Mesenteric fat pad (tissue), 1 donor: ENCODE results near the gene SYT15B. TPM values are rescaled to one million over a fixed set of nuclear protein-coding genes. Genes with fewer than 3 reads are reported as not detected.
"Not testable (repeated sequence)": the region's sequence is repeated elsewhere in the genome, so short reads cannot be mapped to it uniquely, and the experiment has no call there.

Source experiments
- DNase-seq: peaks from one replicate; pipeline ENCODE4 v3.0.0-alpha.2; 2020; ENCODE audit warnings: low spot score
- long read RNA-seq: library from polyadenylated mRNA; unstranded; transcript quantifications from one replicate; pipeline ENCODE4 v2.0.0, GENCODE V29; 2020
- total RNA-seq: library from RNA; stranded (reverse); fragmentation: NEBNext Ultra II Directional; extraction: Animal tissue kit (Norgen Biotek cat#: 25700); gene quantifications from one replicate; pipeline ENCODE4 v1.2.1, GENCODE V29; 2021
- donor health status: DM: yes; HTN: yes; CAD: no.

The SYT15B gene
- 1.2 TPM for total RNA-seq
- long read RNA-seq, partial matches to known transcripts = 0 of 4 reads
- long read RNA-seq, other reads (novel, unspliced or antisense) = 4 of 4 reads

DNA sequence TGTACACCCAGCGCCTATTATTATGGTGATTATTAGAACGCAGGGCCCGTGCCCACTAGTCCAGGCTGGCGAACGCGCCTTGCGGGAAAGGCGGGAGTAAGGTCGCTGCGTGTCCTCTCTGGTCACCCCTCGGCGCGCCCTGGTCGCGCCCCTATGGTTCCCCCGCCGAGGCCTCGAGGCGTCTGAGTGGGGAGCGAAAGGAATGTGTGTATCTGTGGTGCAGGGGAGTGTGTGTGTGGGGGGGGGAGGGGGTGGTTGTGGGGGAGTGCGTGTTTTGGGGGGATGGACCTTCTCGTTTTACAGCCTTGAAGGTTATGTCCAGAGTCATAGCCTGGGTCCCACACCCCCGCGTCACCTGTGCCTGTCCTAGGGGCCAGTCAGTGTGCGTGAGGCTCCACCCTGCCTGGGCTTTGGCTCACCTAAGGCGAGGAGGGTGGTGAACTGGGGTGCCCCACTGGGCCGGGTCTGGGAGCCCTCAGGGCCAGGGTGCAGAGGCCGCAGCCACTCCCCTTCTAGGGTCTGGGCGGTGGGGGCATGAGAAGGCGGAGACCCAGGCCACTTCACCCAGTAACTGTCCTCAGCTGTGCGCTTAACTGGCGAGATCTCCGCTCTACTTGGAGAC is at the start of gene SYT15B:
Gene SYT15B (minus strand): TSS at position 39 of the 622 bp plus-strand sequence. CDS start 952 bp downstream, outside the sequence.
- not testable (repeated sequence) for DNase-seq

DNA sequence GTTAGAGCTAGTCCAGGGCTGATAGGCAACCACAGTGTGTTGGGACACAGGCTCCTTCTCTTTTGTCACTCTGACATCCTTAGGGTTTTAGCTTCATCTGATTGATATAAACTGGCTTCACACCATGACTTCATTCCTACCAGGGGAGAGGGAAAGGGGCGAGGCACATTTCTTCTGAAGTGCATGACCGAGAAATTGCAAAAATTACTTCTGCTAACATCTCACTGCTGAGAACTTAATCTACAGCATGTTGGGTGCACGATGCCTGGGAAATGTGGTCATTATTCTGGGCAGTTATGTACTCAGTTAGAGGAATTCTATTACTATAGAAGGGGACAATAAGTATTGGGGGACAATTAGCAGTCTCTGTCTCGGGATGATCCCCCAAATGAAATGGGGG is 16.2 kb upstream of the SYT15B start:
- DNase-seq = not testable (repeated sequence)

DNA sequence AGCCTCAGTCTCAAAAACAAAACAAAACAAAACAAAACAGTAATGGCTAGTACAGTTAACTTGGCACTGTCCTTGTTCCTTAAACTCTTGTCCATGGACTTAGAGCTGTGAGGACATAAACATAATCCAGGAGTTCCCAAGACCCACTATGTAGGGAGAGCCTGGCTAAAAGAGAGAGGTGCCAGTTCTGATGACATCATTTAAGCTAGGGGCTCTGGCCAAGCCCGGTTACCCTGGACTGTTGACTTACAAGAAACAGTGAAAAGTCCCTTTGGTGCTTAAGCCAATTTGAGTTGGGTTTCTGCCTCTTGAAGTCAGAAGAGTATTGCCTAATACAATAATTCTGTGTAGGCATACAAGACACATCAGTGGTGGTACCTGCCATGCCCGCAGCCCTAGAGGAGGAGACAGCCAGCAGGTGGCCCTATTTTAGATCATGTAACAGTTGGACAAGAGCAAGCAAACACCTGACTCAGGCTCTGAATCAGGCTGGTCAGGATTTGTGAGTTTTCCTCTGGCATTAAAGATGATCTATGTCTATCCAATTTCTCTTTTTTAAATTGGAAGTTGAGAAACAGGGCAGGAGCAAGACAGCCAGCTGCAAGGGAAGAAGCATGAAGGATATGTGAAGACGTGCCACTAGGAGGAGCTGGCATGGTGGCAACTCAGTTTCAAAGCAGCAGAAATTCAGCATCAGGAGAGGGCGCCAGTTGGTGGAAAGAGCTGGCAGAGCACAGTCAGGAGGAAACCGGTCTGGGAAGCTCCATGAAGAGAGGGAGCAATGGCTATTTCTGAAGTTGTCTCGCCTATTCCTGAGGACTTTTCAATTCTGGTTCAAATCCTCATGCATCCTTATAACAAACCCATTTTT is 12.2 kb upstream of the SYT15B start:
- DNase-seq = not testable (repeated sequence)

DNA sequence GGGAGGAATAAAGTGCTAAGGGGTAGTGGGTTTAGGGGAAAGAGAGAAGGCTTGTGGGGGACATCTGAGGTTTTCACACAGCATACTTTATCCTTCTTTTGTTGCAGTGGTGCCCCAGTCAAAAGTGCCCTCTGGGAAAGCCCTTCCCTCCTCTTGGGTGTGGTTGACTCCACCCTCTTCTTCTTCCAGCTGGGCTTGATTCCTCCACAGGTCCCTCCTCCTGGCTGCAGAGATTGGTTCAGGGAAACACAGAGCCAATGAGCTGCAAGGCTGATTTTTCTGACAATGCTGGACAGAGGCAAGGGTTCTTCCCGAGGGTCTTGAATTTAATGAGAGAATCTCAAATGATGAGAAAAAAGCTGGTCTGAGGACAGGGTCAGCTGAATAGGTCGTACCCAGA is 7.4 kb upstream of the SYT15B start:
- not testable (repeated sequence) for DNase-seq

DNA sequence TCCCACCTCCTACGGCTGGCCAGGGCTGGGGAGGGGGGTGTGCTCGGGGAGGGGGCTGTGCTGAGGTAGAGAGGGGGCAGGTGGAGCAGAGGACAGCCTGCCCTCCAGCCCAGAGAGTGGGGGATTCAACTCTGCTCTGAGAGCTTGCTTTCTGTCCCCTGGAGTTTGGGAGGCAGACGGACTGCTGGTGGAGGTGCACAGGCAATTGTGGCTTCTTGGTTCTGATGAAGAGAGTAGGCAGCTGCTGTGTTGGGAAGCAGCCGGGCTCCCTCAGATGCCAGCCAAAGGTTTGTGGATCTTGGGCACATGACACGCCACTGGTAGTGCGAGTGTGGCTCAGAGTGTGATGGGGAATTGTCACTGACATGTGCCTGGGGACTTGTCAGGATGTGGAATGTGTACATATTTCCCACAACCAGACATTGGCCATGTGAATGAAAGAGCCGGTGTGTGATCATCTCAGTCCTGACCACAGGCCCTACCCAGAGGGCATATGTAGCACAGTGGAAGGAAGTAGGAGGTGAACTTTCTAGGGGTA is 5.3 kb upstream of the SYT15B start:
- not testable (repeated sequence) for DNase-seq

DNA sequence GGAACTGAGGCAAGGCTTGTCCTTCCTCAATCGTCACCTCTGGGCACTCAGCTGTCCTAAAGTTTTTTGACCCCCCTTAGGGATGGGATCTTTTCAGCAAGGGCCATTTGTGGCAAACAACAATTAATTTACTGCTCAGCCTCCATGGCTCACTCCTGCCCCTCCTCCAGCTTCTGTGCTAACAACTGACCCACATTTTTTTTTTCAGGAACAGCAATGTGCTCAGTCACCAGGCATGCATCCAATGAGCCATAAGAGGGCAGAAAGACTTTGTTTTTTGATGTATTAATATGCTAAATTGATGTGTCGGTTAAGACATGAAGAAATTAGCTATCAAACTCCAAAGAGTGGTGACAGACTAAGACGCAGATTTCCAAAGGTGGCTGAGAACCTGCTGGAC is 4.7 kb upstream of the SYT15B start:
- not testable (repeated sequence) for DNase-seq

DNA sequence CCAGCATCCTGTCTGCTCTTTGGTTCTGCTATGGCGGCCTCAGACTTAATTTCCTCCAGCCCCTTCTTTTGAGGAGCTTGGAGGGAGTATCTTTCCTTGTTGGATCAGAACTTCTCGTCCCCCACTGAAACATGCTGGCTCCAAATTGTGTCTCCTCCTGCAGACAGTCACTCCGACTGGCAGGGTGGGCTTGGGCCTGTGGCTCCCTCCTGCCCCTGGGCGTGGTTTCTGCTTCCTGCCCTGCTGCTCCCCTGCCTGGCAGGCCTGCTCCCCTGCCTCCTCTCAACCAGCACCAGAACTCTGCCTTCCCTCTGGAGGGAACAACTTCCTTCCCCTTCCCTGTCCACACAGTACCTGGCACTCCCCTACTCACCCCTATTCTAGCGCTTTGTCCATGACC is 3.8 kb upstream of the SYT15B start:
- DNase-seq = not testable (repeated sequence)

DNA sequence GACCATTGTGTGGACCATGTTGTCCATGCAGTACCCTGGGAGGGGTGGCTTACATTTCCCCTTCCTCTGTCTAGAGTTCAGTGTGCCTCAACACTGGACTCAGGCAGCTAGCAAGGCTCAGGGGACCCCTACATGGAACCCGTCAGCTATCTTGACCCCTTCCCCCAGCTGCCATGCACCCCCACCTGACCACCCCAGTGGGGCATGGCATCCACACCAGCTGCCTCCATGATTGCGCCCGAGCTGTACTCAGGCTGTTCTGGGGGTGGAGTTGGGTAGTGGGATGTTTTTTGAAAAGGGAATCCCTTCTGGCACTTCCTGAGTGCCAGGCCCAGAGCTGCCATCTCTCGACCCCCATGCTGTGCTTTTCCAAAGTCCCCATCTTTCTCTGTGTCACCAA is 1.8 kb upstream of the SYT15B start:
- DNase-seq = not testable (repeated sequence)

DNA sequence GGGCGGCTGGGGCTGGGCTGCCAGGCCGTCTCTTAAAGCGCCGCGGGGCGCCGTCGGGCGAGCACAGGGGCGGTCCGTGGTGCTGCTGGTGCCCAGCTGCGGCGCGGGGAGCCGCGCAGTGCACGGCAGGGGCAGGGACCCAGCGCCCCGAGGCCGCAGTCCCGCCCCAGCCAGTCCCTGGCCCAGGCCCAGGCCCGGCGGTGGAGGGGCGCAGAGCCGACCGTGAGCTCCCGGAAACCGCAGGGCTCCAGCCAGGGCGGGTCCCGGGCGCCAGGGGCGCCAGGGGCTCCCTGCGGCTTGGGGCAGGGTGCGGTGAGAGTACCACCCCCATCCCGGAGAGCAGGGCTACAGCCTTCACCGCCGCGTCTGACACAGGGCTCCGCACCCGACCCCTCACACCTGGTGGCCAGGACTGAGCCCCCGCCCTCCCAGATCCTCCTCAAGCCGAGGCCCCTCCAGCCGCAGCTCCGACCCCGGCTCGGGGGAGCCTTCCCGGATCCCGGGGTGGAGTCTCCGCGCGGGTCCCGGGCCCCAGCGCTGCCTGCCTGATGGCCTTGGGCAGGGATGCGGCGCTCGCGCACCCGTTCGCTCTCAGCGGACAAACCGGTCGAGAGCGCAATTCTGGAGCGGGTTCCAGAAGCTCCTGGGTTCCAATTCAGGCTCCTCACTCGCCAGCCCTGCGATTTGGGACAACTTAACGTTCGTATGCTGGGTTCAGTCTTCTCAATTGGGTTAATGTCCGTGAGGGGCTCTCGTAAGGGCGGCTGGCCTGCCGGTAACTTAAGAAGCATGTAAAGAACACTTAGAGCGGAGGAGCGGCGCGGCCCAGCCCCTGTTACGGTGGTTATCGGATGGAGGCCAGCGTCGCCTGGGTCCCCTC is 478 bp downstream of the SYT15B start:
- not testable (repeated sequence) for DNase-seq

DNA sequence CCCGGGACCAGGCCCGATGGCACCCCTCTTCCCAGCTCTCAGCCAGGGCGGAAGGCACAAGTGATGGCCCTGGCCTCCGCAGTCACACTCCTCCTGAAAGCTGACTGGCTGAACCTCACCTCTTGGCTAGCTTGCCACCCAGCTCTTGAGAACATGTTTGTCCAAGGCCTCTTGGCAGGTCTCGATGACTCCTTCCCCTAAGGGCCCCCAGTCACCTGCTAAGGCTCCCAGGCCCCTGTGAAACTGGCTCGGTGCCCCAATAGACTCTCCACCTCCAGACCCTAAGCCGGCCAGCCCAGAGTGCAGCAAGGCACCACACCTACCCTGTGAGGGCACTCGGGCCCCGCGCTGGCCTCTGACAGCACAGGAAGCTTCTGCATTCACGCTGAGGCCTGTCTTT is 4.5 kb downstream of the SYT15B start:
- not testable (repeated sequence) for DNase-seq

DNA sequence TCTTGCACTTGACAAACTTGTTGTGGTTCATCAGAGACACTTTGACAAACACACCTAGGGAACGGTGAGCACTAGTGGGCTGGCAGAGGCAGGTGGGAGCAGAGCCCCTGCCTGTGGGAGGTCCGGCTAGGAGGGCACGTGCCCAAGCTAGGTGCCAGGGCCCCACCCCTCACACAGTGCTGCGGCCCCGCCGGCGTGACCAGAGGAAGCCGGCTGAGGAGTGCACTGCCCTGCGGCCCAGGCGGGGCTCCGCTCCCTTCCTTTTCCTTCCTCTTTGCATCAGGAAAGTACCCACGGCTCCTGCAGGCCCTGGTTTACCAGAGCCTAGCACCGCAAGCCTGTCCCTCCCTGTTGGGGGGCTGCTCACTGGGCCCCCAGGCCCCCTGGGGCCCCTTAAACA is 7.2 kb downstream of the SYT15B start:
- not testable (repeated sequence) for DNase-seq

DNA sequence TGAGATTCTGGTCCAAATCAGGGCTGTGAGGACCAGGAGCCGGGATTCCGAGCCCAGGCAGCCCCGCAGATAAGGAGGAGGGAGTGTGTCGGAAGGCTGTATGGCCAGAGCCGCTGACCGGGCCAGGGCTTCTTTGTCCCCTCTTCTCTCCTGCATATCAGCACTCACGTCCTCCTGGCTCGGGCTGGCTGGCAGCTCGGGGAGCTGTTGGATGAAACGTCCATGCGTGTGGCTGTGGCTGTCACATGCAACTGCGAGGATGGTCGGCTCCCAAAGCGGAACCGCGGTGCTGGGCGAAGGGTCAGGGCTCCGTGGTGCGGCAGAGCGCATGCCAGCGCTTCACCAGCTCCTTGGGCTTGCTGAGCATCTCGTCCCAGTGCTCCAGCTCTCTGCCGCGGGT is 9.5 kb downstream of the SYT15B start:
- not testable (repeated sequence) for DNase-seq

DNA sequence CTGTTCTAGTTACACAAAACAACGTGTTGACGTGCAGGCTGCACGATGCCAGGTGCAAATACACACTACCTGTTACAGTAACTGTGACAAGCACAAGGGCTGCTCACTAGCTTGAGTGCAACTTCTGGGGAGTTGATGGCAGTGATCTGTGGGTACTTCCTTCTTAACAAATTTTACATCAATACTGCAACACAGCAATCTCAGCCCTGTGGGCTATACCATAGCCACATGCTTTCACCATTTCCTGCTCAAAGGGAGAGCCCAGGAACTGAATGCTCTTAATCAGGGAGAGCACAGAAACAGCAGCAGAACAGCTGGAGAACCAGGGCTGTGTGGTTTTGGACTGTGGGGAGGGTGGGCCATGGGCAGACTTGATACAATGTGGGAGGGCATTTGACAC is 10.2 kb downstream of the SYT15B start:
- DNase-seq = not testable (repeated sequence)

DNA sequence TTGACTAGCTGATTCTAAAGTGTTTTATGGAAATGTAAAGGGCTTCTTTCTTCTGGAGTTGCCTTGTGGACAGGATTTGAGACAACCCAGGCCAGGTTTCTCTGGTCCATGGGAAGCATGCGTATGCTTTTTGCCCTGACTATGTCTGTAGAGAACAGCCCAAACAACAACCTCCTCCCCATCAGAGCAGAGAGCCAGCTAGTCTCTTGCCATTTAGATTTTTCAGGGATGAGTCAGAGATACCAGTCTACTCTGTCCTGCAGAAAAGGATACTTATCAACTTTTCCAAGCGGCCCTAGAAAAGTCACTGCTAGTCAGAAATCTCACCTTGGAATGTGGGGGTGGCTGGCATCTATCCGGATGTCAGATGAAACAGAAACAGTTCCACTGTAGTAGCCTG is 11.6 kb downstream of the SYT15B start:
- not testable (repeated sequence) for DNase-seq

DNA sequence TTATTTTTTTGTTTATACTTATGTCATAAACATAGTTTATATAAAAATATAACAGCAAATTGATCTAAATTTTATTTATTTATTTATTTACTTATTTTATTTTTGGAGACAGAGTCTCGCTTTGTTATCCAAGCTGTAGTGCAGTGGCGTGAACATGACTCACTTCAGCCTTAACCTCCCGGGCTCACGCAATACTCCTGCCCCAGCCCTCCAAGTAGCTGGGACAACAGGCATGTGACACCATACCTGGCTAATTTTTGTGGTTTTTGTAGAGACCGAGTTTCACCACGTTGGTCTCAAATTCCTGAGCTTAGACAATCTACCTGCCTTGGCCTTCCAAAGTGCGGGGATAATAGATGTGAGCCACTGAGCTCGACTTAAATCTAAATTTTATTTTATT is 13.0 kb downstream of the SYT15B start:
- not testable (repeated sequence) for DNase-seq

DNA sequence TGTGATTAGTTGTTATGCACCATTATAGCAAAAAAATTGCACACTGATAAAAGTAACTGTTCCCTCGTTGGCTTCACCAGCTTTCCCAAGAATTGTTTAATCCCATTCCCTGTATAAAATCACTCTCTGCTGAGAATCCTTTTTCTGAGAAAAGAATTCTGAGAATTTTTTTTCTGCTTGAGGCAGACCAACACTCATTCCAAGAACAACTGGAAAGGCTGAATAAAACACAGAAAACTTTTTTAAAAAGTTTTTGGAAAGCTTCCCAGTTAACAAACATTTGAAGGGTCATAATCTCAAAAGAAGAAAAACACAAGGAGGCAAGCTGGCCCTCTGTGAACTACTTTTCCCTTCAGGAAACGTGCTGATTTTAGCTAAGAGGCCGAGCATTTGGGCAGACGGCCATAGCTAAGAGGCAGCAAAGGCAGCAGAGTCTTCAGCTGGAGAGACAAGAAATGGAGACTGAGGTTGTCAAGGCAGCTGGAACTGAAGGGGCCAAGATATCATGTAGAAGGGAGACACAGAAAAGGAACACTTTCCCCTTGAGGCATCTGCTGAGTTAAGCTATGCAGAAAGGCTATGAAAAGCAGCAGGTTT is 16.5 kb downstream of the SYT15B start:
- not testable (repeated sequence) for DNase-seq

DNA sequence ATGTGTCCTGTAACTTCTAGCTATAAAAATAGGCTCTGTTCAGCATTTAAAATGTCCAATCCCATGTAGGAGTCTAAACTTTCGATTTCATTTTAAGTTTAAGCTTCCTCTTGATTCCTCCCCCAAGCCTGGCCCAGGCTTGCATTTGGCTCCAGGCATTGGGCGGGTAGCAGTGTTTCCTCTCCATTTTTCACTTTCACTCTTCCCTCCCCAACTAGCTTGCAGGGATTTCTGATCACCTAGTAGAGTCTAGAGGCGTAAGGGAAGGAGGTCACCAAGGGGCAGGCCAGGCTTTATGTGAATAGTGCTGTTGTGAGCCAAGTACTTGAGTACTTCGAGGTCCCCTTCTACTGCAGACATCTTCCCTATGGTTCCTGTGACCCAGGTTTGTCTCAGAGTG is 18.5 kb downstream of the SYT15B start:
- DNase-seq = peak; percentile 16

DNA sequence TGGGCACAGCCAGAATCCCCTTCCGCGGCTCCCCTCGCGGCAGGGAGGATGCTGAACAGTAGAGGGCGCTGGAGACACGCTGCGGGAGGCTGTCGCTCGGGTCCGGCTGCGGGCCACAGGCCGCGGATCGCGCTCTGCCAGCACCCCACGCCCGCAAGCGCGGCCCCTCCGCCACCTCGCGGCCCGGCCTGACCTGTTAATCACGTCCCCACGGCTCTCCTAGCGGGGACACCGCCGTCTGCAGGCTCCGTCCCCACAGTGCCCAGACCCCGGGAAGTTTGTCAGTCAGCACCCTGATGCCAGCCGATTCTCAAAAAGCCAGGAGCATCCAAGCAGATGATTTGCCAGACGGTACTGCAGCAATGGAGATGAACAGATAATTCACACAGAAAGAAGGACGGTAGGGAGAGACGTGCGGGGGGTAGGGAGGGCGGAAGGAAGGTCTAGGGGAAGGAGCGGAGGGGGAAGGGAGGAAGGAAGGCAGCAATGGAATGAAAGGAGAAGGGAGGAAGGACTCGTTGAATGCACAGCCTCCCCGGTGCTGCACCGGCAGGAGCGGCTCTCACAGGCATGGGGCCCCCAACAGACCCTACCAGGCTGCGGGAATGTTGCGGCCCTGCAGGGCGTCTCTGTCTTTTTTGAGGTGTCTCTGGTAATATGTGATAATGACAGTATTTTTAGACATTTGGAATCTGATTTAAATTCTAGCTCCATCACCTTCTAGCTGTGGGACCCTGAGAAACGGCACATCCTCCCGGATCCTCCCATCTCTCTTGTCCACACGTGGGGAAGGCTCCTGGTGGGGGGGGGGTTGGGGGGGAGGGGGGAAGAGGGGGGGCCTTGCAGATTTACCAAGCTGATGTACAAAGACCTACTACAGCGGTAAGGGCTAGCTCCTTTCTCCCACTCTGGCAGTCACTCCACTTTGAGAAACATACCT is 19.5 kb downstream of the SYT15B start:
- DNase-seq = peak; percentile 81

DNA sequence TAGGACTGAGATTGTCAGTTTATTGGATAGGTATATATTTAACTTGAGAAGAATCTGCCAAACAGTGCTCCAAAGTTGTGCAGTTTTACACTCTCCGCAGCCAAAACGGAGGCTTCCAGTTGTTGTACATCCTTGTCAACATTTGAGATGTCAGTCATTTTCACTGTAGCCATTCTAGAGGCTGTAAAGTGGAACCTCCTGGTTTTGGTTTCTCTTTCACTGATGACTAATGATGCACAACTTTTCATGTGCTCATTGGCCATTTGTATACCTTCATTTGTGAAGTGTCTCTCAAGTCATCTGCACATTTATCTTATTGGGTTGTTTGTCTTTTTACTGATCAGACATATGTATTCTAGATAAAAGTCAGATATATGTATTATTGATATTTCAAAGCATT is 22.5 kb downstream of the SYT15B start:
- DNase-seq = not testable (repeated sequence)
